HPDE6-E6E7 (cell line): Measurements from ENCODE around the gene WSB1.
A peak's percentile ranks its signal among the peaks of the same experiment; 100 is the strongest.
"Not testable (repeated sequence)": the region's sequence is repeated elsewhere in the genome, so short reads cannot be mapped to it uniquely, and the experiment has no call there.

Source experiments
- DNase-seq: peaks from one replicate; pipeline ENCODE4 v3.0.0; 2011; ENCODE audit warnings: missing footprints; ENCODE audit errors: extremely low spot score

The WSB1 gene

GRCh38 chr17:27315796-27316465 lies 22.0 kb downstream of the WSB1 start:
- DNase-seq, result no peak

GRCh38 chr17:27318228-27318627 lies 24.3 kb downstream of the WSB1 start:
- no peak for DNase-seq

- no peak for DNase-seq
Observed at GRCh38 chr17:27318633-27319032, 24.7 kb downstream of the WSB1 start.

- no peak for DNase-seq
Observed at GRCh38 chr17:27319541-27320221, 25.8 kb downstream of the WSB1 start.

- no peak for DNase-seq
Observed at GRCh38 chr17:27320222-27320560, 26.3 kb downstream of the WSB1 start.

GRCh38 chr17:27321372-27321771 lies 27.5 kb downstream of the WSB1 start:
- no peak for DNase-seq

- no peak for DNase-seq
Observed at GRCh38 chr17:27322026-27322425, 28.1 kb downstream of the WSB1 start.

- no peak for DNase-seq
Observed at GRCh38 chr17:27322690-27323508, 29.0 kb downstream of the WSB1 start.

GRCh38 chr17:27323538-27324215 lies 29.8 kb downstream of the WSB1 start:
- DNase-seq, result peak; percentile 35

GRCh38 chr17:27324771-27325339 lies 30.9 kb downstream of the WSB1 start:
- DNase-seq, result no peak

- DNase-seq, result no peak
Observed at GRCh38 chr17:27326051-27326450, 32.1 kb downstream of the WSB1 start.

GRCh38 chr17:27326585-27326984 lies 32.7 kb downstream of the WSB1 start:
- no peak for DNase-seq

- no peak for DNase-seq
Observed at GRCh38 chr17:27327397-27327796, 33.5 kb downstream of the WSB1 start.

- no peak for DNase-seq
Observed at GRCh38 chr17:27327871-27328270, 34.0 kb downstream of the WSB1 start.

GRCh38 chr17:27328686-27329085 lies 34.8 kb downstream of the WSB1 start:
- DNase-seq, result not testable (repeated sequence)

- DNase-seq, result no peak
Observed at GRCh38 chr17:27329146-27329805, 35.4 kb downstream of the WSB1 start.

- no peak for DNase-seq
Observed at GRCh38 chr17:27332047-27332393, 38.1 kb downstream of the WSB1 start.

- DNase-seq, result peak; percentile 93
Observed at GRCh38 chr17:27332485-27333409, 38.8 kb downstream of the WSB1 start.

- no peak for DNase-seq
Observed at GRCh38 chr17:27333410-27333980, 39.6 kb downstream of the WSB1 start.

GRCh38 chr17:27336184-27336583 lies 42.3 kb downstream of the WSB1 start:
- DNase-seq, result no peak
